Putamen (tissue), 1 donor: ENCODE measurements around the gene EHD3.

ENCODE experiments used
- DNase-seq: peaks from one replicate; pipeline ENCODE4 v3.0.0-alpha.2; 2016; ENCODE audit warnings: low spot score

Gene EHD3

DNA sequence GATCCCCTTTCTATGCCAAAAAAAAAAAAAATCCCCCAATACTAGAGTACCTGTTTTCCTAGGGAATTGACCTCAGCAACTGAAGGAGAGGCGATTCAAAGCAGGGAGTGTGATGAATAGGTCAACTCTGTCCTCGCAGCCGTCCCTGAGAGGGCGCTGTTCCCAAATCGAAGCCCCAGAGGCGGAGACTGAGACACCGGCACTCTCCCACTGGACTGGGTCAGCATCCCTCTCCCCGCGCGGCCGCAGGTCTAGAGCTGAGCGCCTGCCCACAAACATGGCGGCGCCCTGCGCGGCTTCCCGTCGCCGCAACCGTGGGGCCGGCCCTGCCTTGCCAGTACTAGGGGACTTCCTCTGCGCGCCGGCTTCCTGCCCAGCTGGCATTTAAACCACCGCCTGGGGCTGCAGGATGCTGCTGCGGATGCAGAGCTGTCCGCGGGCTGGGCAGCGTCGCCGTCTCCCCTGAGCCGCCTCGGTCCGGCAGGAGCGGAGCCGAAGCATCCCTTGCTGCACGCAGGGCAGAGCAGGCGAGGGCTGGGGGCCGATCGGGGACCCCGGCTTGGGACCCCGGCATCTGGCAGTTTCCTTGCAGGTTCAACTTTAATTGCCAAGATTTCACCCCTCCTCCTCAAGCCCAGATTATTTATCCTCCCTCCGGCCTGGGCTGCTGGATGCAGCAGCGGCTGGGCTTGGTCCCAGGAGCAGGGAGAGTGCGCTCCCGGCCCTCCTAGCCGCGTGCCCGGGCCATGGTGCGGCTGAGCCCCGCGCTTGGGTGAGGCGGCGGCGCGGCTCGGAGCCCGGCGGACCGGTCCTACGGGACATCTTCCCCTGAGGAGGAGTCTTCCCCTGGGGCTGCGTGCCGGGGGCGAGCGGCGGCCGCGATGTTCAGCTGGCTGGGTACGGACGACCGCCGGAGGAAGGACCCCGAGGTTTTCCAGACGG is at the start of gene EHD3:
Gene EHD3 (plus strand): TSS at position 412 of the 942 bp plus-strand sequence. CDS start 470 bp downstream, at position 882.
- peak; percentile 88 for DNase-seq

DNA sequence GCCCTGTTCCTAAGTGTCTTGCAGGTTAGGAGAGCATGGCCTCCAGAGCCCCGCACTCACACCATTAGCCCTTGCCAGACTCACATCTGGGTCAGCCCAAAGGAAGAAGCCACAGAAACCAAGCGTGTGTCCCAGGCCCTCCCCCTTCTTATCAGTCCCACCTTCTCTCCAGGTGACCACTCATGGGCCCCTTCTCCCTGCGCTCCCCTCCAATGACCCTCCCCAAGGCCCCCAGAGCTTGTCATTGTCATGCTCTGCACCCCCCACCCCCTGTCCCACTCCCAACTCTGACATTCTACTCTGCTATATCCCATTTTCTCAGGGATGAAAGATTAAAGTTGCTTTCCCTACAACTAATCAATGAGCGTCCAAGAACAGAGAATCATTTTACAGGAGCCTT is 46.8 kb upstream of the EHD3 start:
- no peak for DNase-seq

GRCh38 chr2:31188131-31188530 is 45.8 kb upstream of the EHD3 start:
- no peak for DNase-seq

DNA sequence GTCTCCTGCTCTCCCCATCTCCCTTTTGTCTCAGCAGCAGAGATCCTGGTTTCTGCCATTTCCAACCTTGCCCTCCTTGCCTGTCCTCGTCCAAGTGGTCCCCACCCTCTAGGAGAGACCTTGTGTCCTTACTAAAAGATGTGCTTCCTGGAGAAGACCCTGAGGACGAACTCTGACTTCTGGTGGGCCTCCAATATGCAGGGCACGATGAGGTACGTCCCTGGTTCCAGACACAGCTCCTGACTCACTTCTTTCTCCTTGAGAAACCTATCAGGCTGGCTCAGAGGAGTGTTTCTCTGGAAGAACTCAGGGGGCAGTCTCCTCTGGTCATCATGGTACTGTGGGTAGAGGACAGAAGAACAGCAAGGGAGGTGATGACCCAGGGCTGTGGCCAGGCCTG is 44.8 kb upstream of the EHD3 start:
- DNase-seq: no peak

- no peak for DNase-seq
Measured at GRCh38 chr2:31190188-31190587, 43.8 kb upstream of the EHD3 start.

DNA sequence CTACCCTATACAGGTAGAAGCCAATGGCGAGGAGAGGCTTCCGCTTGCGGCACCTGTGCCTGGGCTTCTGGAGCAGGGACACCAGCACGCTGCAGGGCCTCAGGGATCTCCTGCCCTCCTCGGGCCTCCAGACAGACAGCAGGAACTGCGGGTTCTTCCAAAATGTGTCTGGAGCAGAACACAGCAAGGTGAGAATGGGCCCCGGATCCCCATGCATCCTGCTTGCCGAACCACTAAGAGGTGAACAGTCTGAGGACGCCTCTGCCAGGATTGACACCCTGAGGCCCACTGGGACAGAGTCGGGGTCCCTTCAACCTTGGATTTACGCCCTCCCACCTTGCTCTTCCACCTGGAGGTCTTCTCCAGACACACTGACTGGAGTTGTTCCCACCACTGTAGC is 42.0 kb upstream of the EHD3 start:
- no peak for DNase-seq

DNA sequence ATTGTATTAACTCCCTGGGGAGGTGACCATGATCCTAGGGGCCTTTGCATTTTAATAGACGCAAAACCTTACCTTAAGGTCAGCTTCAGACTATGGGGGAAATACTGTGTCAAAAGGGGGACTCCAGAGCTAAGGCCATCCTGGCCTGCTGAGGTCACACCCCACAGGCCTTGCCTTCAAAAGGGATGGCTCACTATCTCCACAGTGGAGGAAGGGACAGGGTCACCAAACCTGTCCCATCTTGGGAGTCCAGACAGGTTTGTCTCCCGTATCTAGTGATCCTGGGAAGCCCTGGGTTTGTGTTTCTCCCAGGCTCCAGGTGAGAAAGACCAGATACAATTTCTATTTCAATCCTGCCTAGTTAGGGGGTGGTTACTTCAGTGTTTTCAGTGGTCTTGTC is 41.6 kb upstream of the EHD3 start:
- no peak for DNase-seq

- DNase-seq: no peak
Measured at GRCh38 chr2:31192851-31193392, 41.0 kb upstream of the EHD3 start.

GRCh38 chr2:31193806-31194205 is 40.1 kb upstream of the EHD3 start:
- DNase-seq: no peak

DNA sequence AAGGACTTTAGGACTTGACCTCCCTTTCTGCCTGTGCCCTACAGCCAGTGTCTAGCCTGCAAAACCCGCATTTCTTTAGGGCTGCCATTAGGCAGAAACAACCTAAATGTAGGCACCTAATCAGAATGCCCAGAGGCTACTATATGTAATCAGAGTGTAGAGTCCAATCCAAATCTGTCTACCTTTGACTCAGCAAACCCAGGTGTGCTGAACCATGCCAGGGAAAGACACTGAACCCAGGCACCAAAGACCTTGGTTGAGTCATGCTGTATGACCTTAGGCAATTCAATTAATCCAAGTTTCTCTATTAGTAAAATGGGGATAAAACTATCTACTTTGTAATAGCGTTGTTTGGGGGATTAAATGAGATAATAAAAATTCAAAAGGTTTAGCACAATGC is 37.3 kb upstream of the EHD3 start:
- no peak for DNase-seq

DNA sequence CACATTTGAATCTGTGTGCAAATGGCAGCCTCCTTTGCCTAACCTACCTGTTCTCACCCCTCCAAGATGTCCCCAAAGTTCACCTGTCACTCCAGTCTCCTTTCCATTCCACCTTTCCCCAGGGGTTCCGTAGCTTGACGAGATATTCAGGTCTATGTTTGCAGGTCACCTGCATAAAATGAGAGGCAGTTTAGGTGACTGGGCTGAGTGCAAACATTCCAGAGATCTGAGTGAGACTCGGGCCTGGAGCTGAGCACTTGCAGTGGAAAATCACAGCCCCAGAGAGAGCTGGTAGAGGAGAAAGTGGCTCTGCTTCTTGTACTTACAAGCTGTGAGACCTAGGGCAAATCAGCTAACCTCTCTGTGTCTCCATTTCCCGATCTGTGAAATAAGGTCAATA is 36.8 kb upstream of the EHD3 start:
- DNase-seq: no peak

DNA sequence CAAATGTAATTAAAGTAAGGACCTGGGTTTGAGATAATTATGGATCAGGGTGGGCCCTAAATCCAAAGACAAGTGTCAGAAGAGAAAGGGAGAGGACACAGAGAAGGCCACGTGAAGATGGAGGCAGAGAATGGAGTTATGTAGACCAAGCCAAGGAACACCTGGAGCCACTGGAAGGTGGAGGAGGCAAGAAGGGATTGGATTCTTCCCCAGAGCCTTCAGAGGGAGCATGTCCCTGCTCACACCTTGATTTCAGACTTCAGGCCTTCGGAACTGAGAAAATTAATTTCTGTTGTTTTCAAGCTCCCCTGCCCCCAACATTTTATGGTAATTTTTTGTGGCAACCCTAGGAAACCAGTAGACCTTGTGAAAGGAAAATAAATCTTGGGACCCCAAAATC is 36.3 kb upstream of the EHD3 start:
- no peak for DNase-seq

DNA sequence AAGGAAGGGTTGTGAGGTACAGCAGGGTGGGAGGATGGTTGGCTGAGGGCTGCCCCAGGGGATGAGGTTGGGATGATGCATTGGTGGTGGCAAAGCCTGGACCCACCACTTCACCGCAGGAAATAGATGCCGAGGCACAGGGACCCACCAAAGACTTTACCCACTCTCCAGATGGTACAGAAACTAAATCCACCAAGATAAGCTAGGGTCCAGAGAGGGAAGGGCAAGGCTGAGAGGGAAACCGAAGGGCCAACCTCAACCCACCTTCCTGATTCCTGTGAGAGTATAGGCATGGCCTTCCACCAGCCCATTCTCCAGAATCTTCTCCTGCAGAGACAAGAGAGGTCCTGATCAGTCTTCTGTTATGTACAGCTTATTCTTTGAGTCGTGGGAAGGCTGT is 34.7 kb upstream of the EHD3 start:
- DNase-seq: no peak

GRCh38 chr2:31200972-31201371 is 33.0 kb upstream of the EHD3 start:
- no peak for DNase-seq

DNA sequence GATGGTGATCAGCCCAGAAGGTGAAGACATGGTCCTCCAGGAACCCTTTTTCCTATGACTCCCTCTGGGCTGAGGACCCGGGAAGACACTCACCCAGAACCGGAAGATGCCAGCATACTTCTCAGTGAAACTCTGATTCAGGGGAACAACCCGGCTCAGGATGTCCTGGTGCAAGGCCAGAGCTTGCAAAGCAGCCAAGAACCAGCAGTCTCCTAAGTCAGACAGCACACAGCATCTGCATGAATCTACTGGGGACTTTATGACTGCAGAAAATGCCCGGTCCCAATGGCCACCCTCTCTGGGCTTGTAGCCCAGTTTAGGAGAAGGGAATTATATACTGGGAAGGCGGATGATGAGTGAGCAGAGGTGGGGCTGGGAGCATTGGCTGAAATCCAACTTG is 31.9 kb upstream of the EHD3 start:
- DNase-seq: no peak

- no peak for DNase-seq
Measured at GRCh38 chr2:31202833-31203232, 31.1 kb upstream of the EHD3 start.

DNA sequence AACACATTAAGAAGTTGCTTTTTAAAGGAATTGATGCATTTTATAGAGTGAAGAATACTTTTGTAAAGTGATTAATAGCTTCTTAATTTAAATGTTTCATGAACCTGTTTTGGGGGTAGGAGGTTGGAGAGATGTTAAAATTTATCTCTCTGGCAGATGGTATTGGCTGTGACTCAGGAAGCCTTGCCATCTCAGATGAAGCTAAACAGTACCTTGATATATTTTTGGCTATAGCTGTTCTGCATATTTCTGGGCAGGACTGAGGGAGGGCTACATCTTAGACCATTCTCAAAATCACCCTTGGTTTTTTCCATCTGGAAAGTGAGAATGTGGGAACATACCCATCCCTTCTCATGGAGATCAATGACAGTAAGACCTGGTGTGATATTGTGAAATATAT is 30.0 kb upstream of the EHD3 start:
- DNase-seq: no peak

DNA sequence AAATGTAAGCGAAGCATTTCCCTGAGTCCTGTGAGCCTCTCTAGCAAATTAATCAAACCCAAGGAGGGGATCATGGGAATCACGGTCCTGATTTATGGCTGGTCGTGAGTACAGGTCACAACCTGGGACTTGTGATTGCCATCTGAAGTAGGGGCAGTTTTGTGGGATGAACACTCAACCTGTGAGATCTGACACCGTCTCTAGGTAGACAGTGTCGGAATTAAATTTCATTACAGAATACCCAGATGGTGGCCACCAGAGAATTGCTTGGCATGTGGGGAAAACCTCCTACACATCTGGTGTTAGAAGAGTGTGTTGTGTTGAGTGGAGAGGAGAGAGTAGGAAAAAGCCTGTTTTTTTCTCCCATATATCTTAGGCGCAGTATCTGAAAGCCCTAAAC is 29.2 kb upstream of the EHD3 start:
- no peak for DNase-seq

GRCh38 chr2:31205186-31205585 is 28.8 kb upstream of the EHD3 start:
- DNase-seq: no peak

DNA sequence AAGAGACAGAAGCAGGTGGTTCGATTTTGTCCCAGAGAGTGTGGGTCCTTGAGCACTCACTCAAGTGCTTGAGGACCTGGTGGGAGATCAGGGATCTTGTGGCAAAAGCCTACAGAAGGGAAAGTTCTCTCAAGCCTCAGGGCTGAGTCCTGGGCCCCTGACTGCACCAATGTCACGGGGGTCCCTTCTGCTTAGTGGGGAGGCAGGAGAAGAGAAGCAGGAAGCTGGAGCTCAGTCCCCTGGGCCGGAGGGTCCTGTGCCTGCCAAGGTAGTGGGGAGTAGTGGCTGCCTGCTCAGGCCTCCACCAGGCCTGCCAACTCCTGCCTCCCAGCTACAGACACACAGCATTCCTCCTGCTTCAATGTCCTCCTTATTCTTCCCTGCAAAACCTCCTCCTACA is 28.3 kb upstream of the EHD3 start:
- no peak for DNase-seq

- DNase-seq: no peak
Measured at GRCh38 chr2:31207790-31208189, 26.2 kb upstream of the EHD3 start.

- no peak for DNase-seq
Measured at GRCh38 chr2:31208240-31208639, 25.7 kb upstream of the EHD3 start.

GRCh38 chr2:31212659-31213600 is 21.0 kb upstream of the EHD3 start:
- DNase-seq: no peak
